MM.1S (cell line): ENCODE measurements around the gene NANOS3.

Experiments used
- EZH2 ChIP-seq: fragments of 300-600 bp; sonication (generic); optimal IDR thresholded peaks from 2 replicates; pipeline ENCODE3; 2017; ENCODE audit warnings: low read depth, mild to moderate bottlenecking, antibody characterized with exemption, low read length, mixed read lengths
- EZH2phosphoT487 ChIP-seq: fragments of 300-600 bp; sonication (generic); IDR thresholded peaks from 2 replicates; pipeline ENCODE4 v1.6.1; 2018; ENCODE audit warnings: antibody characterized with exemption, low read length
- TF ChIP-seq, protein P1 (sequence below): fragments of 300-600 bp; sonication (generic); IDR thresholded peaks from 2 replicates; pipeline ENCODE4 v1.5.1; 2016; ENCODE audit warnings: antibody characterized with exemption, low read length, mixed read lengths

GRCh38 chr19:13876834-13877233 is at the start of gene NANOS3:
- TF ChIP-seq, protein P1, sequence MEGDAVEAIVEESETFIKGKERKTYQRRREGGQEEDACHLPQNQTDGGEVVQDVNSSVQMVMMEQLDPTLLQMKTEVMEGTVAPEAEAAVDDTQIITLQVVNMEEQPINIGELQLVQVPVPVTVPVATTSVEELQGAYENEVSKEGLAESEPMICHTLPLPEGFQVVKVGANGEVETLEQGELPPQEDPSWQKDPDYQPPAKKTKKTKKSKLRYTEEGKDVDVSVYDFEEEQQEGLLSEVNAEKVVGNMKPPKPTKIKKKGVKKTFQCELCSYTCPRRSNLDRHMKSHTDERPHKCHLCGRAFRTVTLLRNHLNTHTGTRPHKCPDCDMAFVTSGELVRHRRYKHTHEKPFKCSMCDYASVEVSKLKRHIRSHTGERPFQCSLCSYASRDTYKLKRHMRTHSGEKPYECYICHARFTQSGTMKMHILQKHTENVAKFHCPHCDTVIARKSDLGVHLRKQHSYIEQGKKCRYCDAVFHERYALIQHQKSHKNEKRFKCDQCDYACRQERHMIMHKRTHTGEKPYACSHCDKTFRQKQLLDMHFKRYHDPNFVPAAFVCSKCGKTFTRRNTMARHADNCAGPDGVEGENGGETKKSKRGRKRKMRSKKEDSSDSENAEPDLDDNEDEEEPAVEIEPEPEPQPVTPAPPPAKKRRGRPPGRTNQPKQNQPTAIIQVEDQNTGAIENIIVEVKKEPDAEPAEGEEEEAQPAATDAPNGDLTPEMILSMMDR = no peak
- TF ChIP-seq EZH2phosphoT487 = no peak
- no peak for TF ChIP-seq EZH2
